Esophagus (tissue), 2 donors: ENCODE measurements around the gene PHC2. TPM values are rescaled to one million over a fixed set of nuclear protein-coding genes. Genes with fewer than 3 reads are reported as not detected.

ENCODE experiments used
- H3K27ac ChIP-seq, 2 donors: one replicate each; pipeline ENCODE4 v1.5.1; 2013; ENCODE audit warnings: low read depth in 2 of 2, mild to moderate bottlenecking in 2 of 2, inconsistent platforms in 1 of 2, low read length in 1 of 2, moderate library complexity in 1 of 2
- H3K27me3 ChIP-seq, 2 donors: one replicate each; pipeline ENCODE4 v1.6.1; 2013; ENCODE audit warnings: low read length in 2 of 2, control low read depth in 1 of 2, mild to moderate bottlenecking in 1 of 2; ENCODE audit not compliant: insufficient read depth in 2 of 2, control insufficient read depth in 1 of 2
- H3K36me3 ChIP-seq, 2 donors: one replicate each; pipeline ENCODE4 v1.6.1; 2013; ENCODE audit warnings: low read length in 1 of 2; ENCODE audit not compliant: control insufficient read depth in 2 of 2, insufficient read depth in 2 of 2
- H3K4me1 ChIP-seq, 2 donors: one replicate each; pipeline ENCODE4 v1.6.1; 2013; ENCODE audit warnings: low read length in 1 of 2; ENCODE audit not compliant: control insufficient read depth in 2 of 2, insufficient read depth in 2 of 2
- H3K4me3 ChIP-seq, 2 donors: one replicate each; pipeline ENCODE4 v1.5.1; 2013; ENCODE audit warnings: low read length in 2 of 2, mild to moderate bottlenecking in 2 of 2, low read depth in 1 of 2, moderate library complexity in 1 of 2
- H3K9me3 ChIP-seq, 2 donors: one replicate each; pipeline ENCODE4 v1.6.1; 2013; ENCODE audit warnings: mild to moderate bottlenecking in 2 of 2, low read depth in 1 of 2, low read length in 1 of 2, moderate library complexity in 1 of 2; ENCODE audit not compliant: control insufficient read depth in 2 of 2, insufficient read depth in 1 of 2
- WGBS, 2 donors: extraction: QIAGEN DNeasy Blood & Tissue Kit; methylation state at CpG; one replicate each; pipeline ENCODE4 v1.1.7; 2013; 5-methylcytosine and 5-hydroxymethylcytosine counted together
- polyA plus RNA-seq, 2 donors: library from polyadenylated mRNA; stranded (reverse); fragments of 200-250 nt; gene quantifications; one replicate each; pipeline ENCODE4 v1.2.3, GENCODE V29; 2013
- donor health status: healthy with polysubstance abuse.
- donor health status: Bipolar disorder and iron deficiency.

The PHC2 gene
- polyA plus RNA-seq, 2 donors: 28.0 to 46.4 TPM

DNA sequence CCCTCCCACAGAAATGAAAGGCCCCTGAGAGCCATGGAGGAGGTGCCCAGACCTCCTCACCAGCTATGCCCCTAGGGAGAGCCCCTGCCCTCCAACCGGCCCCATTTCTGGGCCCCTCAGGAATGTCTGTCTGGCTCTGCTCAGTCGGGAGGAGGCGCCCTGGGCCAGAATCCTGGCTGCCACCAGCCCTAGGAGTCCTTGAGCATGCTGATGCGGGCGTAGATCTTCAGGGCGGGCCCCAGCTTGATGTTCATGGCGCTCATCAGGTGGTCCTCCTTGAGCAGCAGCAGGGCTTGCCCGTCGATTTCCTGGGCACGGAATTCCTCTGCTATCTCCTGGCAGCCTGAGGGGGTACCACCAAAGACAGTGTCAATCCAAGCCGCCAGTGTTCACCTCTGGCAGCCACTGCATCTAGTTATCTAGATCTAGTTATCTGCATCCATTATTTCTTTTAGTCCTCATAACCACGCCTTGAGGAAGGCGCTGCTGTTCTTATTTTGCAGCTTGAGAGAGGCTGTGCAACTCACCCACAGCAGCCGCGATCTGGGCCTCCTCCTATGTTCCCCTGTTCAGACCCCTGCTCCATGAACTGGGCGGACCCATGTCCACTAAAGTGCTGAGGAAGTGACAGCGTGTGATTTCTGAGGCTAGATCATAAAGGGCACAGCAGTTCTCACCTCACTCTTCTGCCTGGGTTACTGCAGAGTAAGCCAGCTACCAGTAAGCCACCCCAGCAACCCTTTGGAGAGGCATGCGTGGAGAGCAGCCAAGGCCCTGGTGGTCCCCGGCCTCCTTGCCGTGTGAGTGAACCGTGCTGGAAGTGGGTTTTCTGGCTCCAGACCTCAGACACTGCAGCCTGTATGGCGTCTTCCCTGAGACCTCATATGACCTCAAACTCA is 106.0 kb downstream of the PHC2 start:
- no peaks in the 10 kb centered on the region for H3K4me1 ChIP-seq
- no peaks in the 10 kb centered on the region for H3K27me3 ChIP-seq
- peaks cover 27 to 54% of the 10 kb centered on the region in 2 donors for H3K36me3 ChIP-seq
- no peak overlapping the region for H3K4me3 ChIP-seq
- WGBS, 2 donors: 77 to 80% methylated on average over 22 of the region's 22 CpGs
- H3K27ac ChIP-seq: no peak overlapping the region
- no peaks in the 10 kb centered on the region for H3K9me3 ChIP-seq

DNA sequence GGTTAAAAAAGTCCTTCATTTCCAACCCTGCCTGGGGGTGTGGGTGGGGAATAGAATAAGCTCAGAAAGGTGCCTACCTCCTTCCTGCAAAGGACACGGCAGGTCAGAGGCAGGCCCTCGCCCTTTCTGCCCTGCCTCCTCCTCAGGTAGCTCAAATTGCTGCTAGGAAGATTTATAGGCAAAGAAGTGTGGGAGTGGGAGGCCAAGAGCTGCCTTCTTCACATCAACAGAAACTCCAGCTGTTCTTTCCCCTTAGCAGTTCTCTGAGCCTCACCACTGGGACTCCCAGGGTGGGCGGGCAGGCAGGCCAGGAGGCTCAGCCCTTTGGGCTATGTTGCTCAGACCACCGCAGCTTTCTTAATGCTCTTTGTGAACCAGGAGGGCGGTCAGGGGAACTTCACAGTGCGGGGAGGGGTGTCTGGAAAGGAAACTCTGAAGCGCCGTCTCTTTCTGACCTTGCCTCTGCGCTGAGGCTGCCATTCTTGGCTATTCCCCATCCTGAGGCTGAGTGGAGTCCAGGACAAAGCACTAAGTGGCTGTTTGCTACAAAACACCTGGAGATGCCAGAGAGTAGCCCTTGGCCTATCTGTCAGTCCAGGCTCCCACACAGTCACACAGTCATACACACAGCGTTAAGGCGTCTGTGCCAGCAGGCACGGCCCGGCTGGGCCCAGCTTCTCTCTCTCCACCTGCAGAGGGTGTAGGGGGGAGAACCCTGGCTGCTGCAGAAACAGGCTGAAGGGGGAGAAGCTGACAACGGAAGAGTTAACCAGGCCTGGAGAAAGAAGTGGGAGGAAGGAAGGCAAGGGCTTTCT is 107.0 kb downstream of the PHC2 start:
- no peaks in the 10 kb centered on the region for H3K27me3 ChIP-seq
- no peak overlapping the region for H3K27ac ChIP-seq
- H3K4me3 ChIP-seq: no peak overlapping the region
- H3K4me1 ChIP-seq: no peaks in the 10 kb centered on the region
- 77 to 83% methylated on average over 14 of the region's 14 CpGs for whole genome bisulfite sequencing, 2 donors
- no peaks in the 10 kb centered on the region for H3K9me3 ChIP-seq
- peaks cover 22 to 45% of the 10 kb centered on the region in 2 donors for H3K36me3 ChIP-seq

DNA sequence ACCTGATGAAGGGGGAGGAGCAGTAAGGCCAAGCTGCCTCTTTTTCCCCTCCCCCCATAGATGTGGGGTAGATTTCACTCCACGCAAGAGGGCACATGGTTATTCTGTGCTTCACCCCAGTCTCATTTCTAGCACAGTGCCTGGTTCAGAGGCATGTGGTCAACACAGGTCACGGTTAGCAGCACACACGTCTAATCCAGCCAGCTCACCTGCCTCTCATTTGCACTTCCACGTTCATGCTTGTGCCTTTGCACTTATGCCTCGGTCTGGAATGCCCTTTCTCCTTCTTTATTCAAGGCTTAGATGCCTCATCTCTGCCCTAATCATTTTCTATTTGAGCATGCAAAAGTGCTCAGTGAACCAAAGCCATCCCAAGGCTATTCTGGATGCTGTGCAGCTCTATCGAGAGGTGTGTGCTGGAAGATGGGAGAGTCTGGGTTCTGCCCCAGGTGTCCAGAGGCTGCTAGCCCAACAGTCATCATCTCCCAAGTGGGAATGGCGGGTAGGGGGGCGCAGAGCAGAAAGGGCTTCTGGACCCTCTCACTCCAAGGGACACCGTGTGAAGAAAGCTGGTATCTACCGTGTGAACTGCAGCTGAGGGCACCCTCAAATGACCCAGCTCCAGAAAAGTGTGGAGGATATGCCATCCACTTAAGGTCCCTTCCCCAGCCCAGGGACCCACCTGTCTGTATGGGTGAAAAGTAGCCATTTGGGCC is 107.9 kb downstream of the PHC2 start:
- H3K4me3 ChIP-seq: no peak overlapping the region
- H3K9me3 ChIP-seq: no peaks in the 10 kb centered on the region
- H3K27ac ChIP-seq: no peak overlapping the region
- no peaks in the 10 kb centered on the region for H3K4me1 ChIP-seq
- peaks cover 21 to 40% of the 10 kb centered on the region in 2 donors for H3K36me3 ChIP-seq
- 75 to 83% methylated on average over 10 of the region's 10 CpGs for WGBS, 2 donors
- no peaks in the 10 kb centered on the region for H3K27me3 ChIP-seq

DNA sequence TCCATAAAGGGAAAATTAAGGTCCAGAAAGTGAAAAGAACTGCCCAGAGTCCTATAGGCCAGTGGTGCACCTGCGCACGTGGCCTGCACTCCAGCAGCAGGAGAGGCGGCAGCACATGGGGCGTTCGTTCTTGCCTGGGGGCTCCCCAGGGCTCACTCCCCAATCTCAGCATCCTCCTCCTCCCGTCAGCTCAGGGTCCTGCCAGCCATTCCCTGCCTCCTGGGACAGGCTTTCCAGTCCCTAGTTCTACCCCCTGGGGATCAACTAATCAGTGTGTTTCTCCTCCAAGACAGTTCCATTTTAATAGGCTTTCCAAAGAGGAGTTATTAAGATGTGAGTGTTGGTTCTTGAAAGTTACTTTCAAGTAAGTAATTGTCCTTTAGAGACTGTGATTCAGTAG is 108.8 kb downstream of the PHC2 start:
- no peak overlapping the region for H3K4me3 ChIP-seq
- no peaks in the 10 kb centered on the region for H3K4me1 ChIP-seq
- WGBS, 2 donors: 74 to 91% methylated on average over 6 of the region's 6 CpGs
- no peaks in the 10 kb centered on the region for H3K27me3 ChIP-seq
- no peaks in the 10 kb centered on the region for H3K9me3 ChIP-seq
- H3K27ac ChIP-seq: no peak overlapping the region
- peaks cover 15 to 33% of the 10 kb centered on the region in 2 donors for H3K36me3 ChIP-seq

DNA sequence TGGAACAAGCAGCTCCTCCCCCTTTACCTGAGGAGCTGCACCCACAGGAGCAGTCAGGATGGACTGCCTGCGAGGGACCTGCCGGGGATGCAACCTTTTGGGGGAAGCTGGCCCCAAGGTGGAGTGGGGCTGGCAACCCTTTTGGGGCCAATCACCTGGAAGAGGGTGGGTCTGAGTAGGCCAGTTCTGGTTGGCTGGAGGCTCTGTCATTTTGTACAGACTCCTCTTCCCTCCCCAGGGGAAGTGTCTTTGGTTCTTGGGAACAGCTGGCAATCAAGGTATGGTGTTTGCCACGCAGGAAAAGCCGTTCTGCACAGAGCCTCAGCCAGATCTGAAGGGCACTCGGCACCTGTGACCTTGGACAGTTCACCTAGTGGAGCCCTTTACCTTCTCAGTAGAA is 109.7 kb downstream of the PHC2 start:
- no peaks in the 10 kb centered on the region for H3K9me3 ChIP-seq
- H3K36me3 ChIP-seq: peaks cover 15 to 30% of the 10 kb centered on the region in 2 donors
- H3K27me3 ChIP-seq: no peaks in the 10 kb centered on the region
- whole genome bisulfite sequencing, 2 donors: 72 to 79% methylated on average over 5 of the region's 5 CpGs
- H3K4me1 ChIP-seq: no peaks in the 10 kb centered on the region
- no peak overlapping the region for H3K4me3 ChIP-seq
- H3K27ac ChIP-seq: no peak overlapping the region

DNA sequence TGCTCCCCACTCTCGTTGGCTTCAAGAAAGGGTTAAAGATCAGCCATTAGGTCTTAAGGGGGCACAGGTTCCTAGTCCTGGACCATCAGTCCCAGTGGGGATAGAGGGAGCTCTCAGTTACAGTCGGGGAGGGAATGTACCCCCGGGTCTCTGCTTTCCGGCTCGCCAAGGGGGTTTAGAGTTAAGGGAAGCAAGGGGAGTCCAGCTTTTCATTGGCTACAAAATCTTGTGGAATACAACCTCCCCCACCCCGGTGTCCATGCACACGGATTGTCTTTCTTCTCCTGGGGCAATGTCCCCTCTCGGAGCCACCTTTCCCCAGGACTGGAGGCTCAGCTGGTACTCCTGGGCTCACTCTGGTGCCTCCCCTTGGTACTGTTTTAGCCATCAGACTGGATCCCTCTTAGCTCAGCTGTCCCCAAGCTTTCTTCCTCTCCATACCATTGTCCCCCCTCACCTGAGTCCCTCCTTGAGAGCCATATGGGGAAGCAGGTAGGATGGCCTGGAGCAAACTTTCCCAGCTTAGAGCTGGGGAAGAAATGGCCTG is 110.2 kb downstream of the PHC2 start, which contains the start of gene A3GALT2:
Gene A3GALT2, minus strand, starts transcription at position 480 of the 547 bp plus-strand sequence. Its CDS starts 0 bp downstream, at position 480.
- H3K4me1 ChIP-seq: no peaks in the 10 kb centered on the region
- H3K36me3 ChIP-seq: peaks cover 15 to 29% of the 10 kb centered on the region in 2 donors
- WGBS, 2 donors: 68 to 71% methylated on average over 8 of the region's 8 CpGs

DNA sequence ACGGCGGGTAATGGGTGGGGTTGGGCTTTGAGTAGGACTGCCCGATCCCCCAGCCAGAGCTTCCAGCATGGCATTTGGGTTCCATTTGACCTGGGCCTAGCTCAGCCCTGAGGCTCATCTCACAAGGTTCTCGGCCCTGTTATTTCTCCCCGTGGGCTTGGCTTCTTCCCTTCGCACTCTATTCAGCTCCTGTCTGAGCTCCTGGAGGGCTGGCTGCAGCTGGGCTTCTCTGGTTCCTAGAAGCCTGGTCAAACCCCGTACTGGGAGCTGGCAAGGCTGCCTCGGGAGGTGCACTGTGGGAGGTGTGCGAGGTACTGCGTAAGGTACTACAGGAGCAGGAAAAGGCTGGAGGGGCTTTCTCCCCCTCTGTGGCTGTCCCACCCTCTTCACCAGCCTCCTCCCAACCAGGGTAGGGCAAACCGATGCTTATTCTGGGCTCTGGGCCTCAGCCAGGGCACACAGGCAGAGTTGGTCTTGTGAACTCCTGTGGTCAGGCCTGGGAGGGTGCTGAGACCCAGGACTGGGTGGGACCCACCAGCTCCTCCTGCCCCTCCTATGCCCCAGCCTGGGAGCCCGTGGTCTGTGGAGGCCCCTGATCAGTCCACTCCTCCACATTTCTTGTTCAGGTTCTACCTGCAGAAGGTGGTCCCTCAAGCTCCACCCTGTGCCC is 110.8 kb downstream of the PHC2 start:
- H3K27ac ChIP-seq: no peak overlapping the region
- no peaks in the 10 kb centered on the region for H3K9me3 ChIP-seq
- peaks cover 11 to 23% of the 10 kb centered on the region in 2 donors for H3K36me3 ChIP-seq
- WGBS, 2 donors: 65 to 81% methylated on average over 12 of the region's 12 CpGs
- H3K4me3 ChIP-seq: no peak overlapping the region
- no peaks in the 10 kb centered on the region for H3K27me3 ChIP-seq
- no peaks in the 10 kb centered on the region for H3K4me1 ChIP-seq

More for the DNA sequence above, 110.2 kb downstream of the PHC2 start, which contains the start of gene A3GALT2:
- Histone ChIP-seq H3K27me3 (no peaks in the 10 kb centered on the region), H3K4me3 (no peak within 1 kb of the TSS), H3K27ac (no peak within 1 kb of the TSS), H3K9me3 (no peaks in the 10 kb centered on the region)

DNA sequence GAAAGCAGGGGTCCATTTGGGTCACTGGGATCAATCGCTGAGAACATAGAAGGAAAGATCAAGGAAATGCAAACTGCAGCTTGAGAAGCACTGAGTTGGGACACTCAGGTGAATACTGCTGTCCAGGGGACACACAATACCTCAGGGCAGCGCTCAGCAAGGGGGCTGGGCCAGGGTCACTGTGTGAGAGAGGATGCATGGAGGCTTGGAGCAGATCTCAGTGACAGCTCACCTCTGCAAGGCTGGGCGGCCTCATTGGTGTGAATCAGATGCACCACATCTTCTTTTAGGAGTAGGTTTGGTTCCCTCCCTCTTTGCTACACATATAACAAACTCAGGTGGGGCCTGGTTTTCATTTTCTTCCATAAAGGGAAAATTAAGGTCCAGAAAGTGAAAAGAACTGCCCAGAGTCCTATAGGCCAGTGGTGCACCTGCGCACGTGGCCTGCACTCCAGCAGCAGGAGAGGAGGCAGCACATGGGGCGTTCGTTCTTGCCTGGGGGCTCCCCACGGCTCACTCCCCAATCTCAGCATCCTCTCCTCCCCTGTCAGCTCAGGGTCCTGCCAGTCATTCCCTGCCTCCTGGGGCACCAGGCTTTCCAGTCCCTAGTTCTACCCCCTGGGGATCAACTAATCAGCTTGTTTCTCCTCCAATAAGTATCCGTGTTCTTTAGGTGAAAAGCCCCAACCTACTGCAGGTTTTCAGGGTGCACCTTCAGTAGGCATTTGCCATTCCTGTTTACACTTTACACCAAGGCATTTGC is 111.5 kb downstream of the PHC2 start:
- no peaks in the 10 kb centered on the region for H3K9me3 ChIP-seq
- 84 to 87% methylated on average over 9 of the region's 9 CpGs for WGBS, 2 donors
- H3K36me3 ChIP-seq: peaks cover 3 to 16% of the 10 kb centered on the region in 2 donors
- no peaks in the 10 kb centered on the region for H3K27me3 ChIP-seq
- no peak overlapping the region for H3K27ac ChIP-seq
- no peak overlapping the region for H3K4me3 ChIP-seq
- H3K4me1 ChIP-seq: no peaks in the 10 kb centered on the region
